Measurements from ENCODE around the gene SRGAP3.
"Not testable (repeated sequence)": the region's sequence is repeated elsewhere in the genome, so short reads cannot be mapped to it uniquely, and the experiment has no call there.

The SRGAP3 gene

GRCh38 chr3:9249273-9250192, at the start of gene SRGAP3:
Gene SRGAP3, minus strand, starts transcription at chr3:9249646. Its CDS starts 695 bp downstream, at chr3:9248951.
- peak; percentile 54 to 95 for DNase-seq

- no peak for DNase-seq
Observed at GRCh38 chr3:9298236-9298635, 48.8 kb upstream of the SRGAP3 start.

GRCh38 chr3:9296241-9296640, 46.8 kb upstream of the SRGAP3 start:
- no peak for DNase-seq

- DNase-seq, result no peak
Observed at GRCh38 chr3:9295007-9295406, 45.6 kb upstream of the SRGAP3 start.

GRCh38 chr3:9293953-9294352, 44.5 kb upstream of the SRGAP3 start:
- DNase-seq, result not testable (repeated sequence)

- DNase-seq, result no peak
Observed at GRCh38 chr3:9293076-9293475, 43.6 kb upstream of the SRGAP3 start.

- no peak for DNase-seq
Observed at GRCh38 chr3:9292516-9292915, 43.1 kb upstream of the SRGAP3 start.

- no peak for DNase-seq
Observed at GRCh38 chr3:9291821-9292410, 42.5 kb upstream of the SRGAP3 start.

- DNase-seq, result no peak
Observed at GRCh38 chr3:9290566-9290965, 41.1 kb upstream of the SRGAP3 start.

- DNase-seq, result not testable (repeated sequence)
Observed at GRCh38 chr3:9281533-9281932, 32.1 kb upstream of the SRGAP3 start.

- no peak for DNase-seq
Observed at GRCh38 chr3:9280451-9281219, 31.2 kb upstream of the SRGAP3 start.

GRCh38 chr3:9279966-9280365, 30.5 kb upstream of the SRGAP3 start:
- DNase-seq, result no peak

GRCh38 chr3:9278498-9278897, 29.1 kb upstream of the SRGAP3 start:
- DNase-seq, result no peak

GRCh38 chr3:9278085-9278484, 28.6 kb upstream of the SRGAP3 start:
- no peak for DNase-seq

GRCh38 chr3:9276761-9277370, 27.4 kb upstream of the SRGAP3 start:
- no peak for DNase-seq

- no peak for DNase-seq
Observed at GRCh38 chr3:9271903-9272302, 22.5 kb upstream of the SRGAP3 start.

- no peak for DNase-seq
Observed at GRCh38 chr3:9270704-9271103, 21.3 kb upstream of the SRGAP3 start.

GRCh38 chr3:9266716-9267115, 17.3 kb upstream of the SRGAP3 start:
- no peak for DNase-seq

- no peak for DNase-seq
Observed at GRCh38 chr3:9260305-9260704, 10.9 kb upstream of the SRGAP3 start.

GRCh38 chr3:9257092-9257491, 7.6 kb upstream of the SRGAP3 start:
- no peak for DNase-seq

GRCh38 chr3:9255976-9256375, 6.5 kb upstream of the SRGAP3 start:
- DNase-seq, result no peak

- DNase-seq, result no peak
Observed at GRCh38 chr3:9254764-9255163, 5.3 kb upstream of the SRGAP3 start.

GRCh38 chr3:9253327-9253726, 3.9 kb upstream of the SRGAP3 start:
- DNase-seq, result no peak
